Left lung (tissue), 10 donors: ENCODE results near the gene CMBL. TPM values are rescaled to one million over a fixed set of nuclear protein-coding genes. Genes with fewer than 3 reads are reported as not detected.
"Not testable (repeated sequence)": the region's sequence is repeated elsewhere in the genome, so short reads cannot be mapped to it uniquely, and the experiment has no call there.

Source experiments
- ATAC-seq: fragments of 200-7000 bp; cut with Tn5 transposase; one replicate; pipeline ENCODE4 v1.9.1; 2020; ENCODE audit warnings: moderate library complexity
- DNase-seq, 4 donors: peaks; one replicate each; pipeline ENCODE4 v3.0.0-alpha.2; 2013 to 2020
- H3K27ac ChIP-seq, 2 donors: fragments of 200-600 bp; sonication (generic) in 1 of 2; one replicate each; pipeline versions ENCODE4 v1.5.0 to v1.8.0; 2020 to 2021
- H3K27me3 ChIP-seq, 2 donors: fragments of 200-600 bp; sonication (generic) in 1 of 2; one replicate each; pipeline versions ENCODE4 v1.5.0 to v1.8.0; 2020 to 2021
- H3K36me3 ChIP-seq, 2 donors: fragments of 200-600 bp; sonication (generic) in 1 of 2; one replicate each; pipeline versions ENCODE4 v1.5.0 to v1.8.0; 2020 to 2021
- H3K4me1 ChIP-seq, 2 donors: fragments of 200-600 bp; one replicate each; pipeline ENCODE4 v1.8.0; 2021
- H3K4me3 ChIP-seq, 2 donors: fragments of 200-600 bp; sonication (generic) in 1 of 2; one replicate each; pipeline versions ENCODE4 v1.5.0 to v1.8.0; 2020 to 2021; ENCODE audit warnings: mild to moderate bottlenecking in 1 of 2
- H3K9me3 ChIP-seq, 2 donors: fragments of 200-600 bp; sonication (generic) in 1 of 2; one replicate each; pipeline versions ENCODE4 v1.5.0 to v1.8.0; 2020 to 2021
- CTCF ChIP-seq, 2 donors: fragments of 200-600 bp; sonication (generic) in 1 of 2; IDR thresholded peaks; one replicate each; pipeline versions ENCODE4 v1.5.0 to v1.8.0; 2021; ENCODE audit warnings: antibody characterized with exemption in 2 of 2
- intact Hi-C, 2 donors: fragments of 100-400 bp; cut with DNase I; formaldehyde crosslinking; loops; one replicate each; pipeline versions ENCODE4 v1.11.2 to v1.14.2; 2022
- polyA plus RNA-seq, 6 donors: library from polyadenylated mRNA; unstranded; fragments of 120-200 nt; gene quantifications; one replicate each; pipeline ENCODE4 v1.2.1, GENCODE V29; 2013; ENCODE audit not compliant: insufficient read length in 6 of 6
- total RNA-seq, 2 donors: library from RNA; stranded (reverse); fragmentation: NEBNext Ultra II Directional; extraction: Animal tissue kit (Norgen Biotek cat#: 25700); gene quantifications; one replicate each; pipeline ENCODE4 v1.2.1, GENCODE V29; 2021
- donor health status: DM: no; HTN: yes; CAD: no.
- donor health status: DM: no; HTN: no; CAD: no.

CMBL gene
- total and polyA plus RNA-seq, 8 donors, result 17.3 to 26.9 (median 22.5) TPM

GRCh38 chr5:10317825-10318682, 10.4 kb upstream of the CMBL start:
- no peak for TF ChIP-seq CTCF (IDR thresholded peaks at IDR 0.05)
- Histone ChIP-seq H3K4me3 (no peak overlapping the region), H3K36me3 (no peaks in the 10 kb centered on the region), H3K27me3 (no peaks in the 10 kb centered on the region), H3K27ac (no peak overlapping the region), H3K4me1 (no peaks in the 10 kb centered on the region), H3K9me3 (no peaks in the 10 kb centered on the region)
- no peak for ATAC-seq
- peak in 1 of 4 donors; percentile 24 for DNase-seq
- intact Hi-C loops, result no loop called here

- H3K4me3 ChIP-seq, result no peak overlapping the region
- no peaks in the 10 kb centered on the region for H3K9me3 ChIP-seq
- DNase-seq, result peak in 1 of 4 donors; percentile 22
- H3K36me3 ChIP-seq, result no peaks in the 10 kb centered on the region
- intact Hi-C loops, result no loop called here
- no peaks in the 10 kb centered on the region for H3K27me3 ChIP-seq
- no peak for TF ChIP-seq CTCF (IDR thresholded peaks at IDR 0.05)
- H3K4me1 ChIP-seq, result no peaks in the 10 kb centered on the region
- no peak for ATAC-seq
- no peak overlapping the region for H3K27ac ChIP-seq
Observed at GRCh38 chr5:10315824-10316509, 8.3 kb upstream of the CMBL start.

GRCh38 chr5:10315201-10315600, 7.5 kb upstream of the CMBL start:
- H3K4me3 ChIP-seq, result no peak overlapping the region
- peak in 1 of 4 donors; percentile 28 for DNase-seq
- TF ChIP-seq CTCF (IDR thresholded peaks at IDR 0.05), result no peak
- no peaks in the 10 kb centered on the region for H3K27me3 ChIP-seq
- intact Hi-C loops, result no loop called here
- no peaks in the 10 kb centered on the region for H3K9me3 ChIP-seq
- no peak for ATAC-seq
- H3K36me3 ChIP-seq, result no peaks in the 10 kb centered on the region
- no peak overlapping the region for H3K27ac ChIP-seq
- peaks cover 0 to 3% of the 10 kb centered on the region in 2 donors for H3K4me1 ChIP-seq

GRCh38 chr5:10311595-10312425, 4.1 kb upstream of the CMBL start:
- Histone ChIP-seq H3K27ac (no peak overlapping the region), H3K36me3 (no peaks in the 10 kb centered on the region), H3K9me3 (no peaks in the 10 kb centered on the region), H3K4me3 (no peak overlapping the region), H3K27me3 (peaks cover 0 to 14% of the 10 kb centered on the region in 2 donors), H3K4me1 (peaks cover 0 to 13% of the 10 kb centered on the region in 2 donors)
- intact Hi-C loops, result no loop called here
- TF ChIP-seq CTCF (IDR thresholded peaks at IDR 0.05), result no peak
- ATAC-seq, result peak; percentile 11
- DNase-seq, result peak in 1 of 4 donors; percentile 25

GRCh38 chr5:10310835-10311570, 3.3 kb upstream of the CMBL start:
- H3K4me1 ChIP-seq, result peaks cover 0 to 15% of the 10 kb centered on the region in 2 donors
- H3K27ac ChIP-seq, H3K4me3 ChIP-seq, H3K36me3 ChIP-seq, H3K9me3 ChIP-seq, ATAC-seq, intact Hi-C loops: not testable (repeated sequence)
- DNase-seq, result peak in 1 of 4 donors; percentile 27
- peaks cover 0 to 15% of the 10 kb centered on the region in 2 donors for H3K27me3 ChIP-seq
